DOHH2 (cell line): ENCODE data around the gene BAX.

Experiments
- H3F3A ChIP-seq: fragments of 200-600 bp; sonication (generic), shearing (Covaris generic); 2 replicates; pipeline ENCODE4 v1.6.0; 2016; ENCODE audit warnings: antibody characterized with exemption, mild to moderate bottlenecking; ENCODE audit not compliant: control insufficient read depth, insufficient read depth
- H3K27ac ChIP-seq: fragments of 200-600 bp; sonication (generic); 2 replicates; pipeline ENCODE4 v1.5.1; 2014; ENCODE audit warnings: low read depth, mild to moderate bottlenecking, low read length, moderate library complexity
- H3K27me3 ChIP-seq: fragments of 200-600 bp; sonication (generic); 2 replicates; pipeline ENCODE4 v1.6.1; 2014; ENCODE audit warnings: mild to moderate bottlenecking, low read length, mixed read lengths; ENCODE audit not compliant: control insufficient read depth
- H3K36me3 ChIP-seq: fragments of 200-600 bp; sonication (generic); 2 replicates; pipeline ENCODE4 v1.6.1; 2014; ENCODE audit warnings: mild to moderate bottlenecking, low read length, moderate library complexity, mixed read lengths; ENCODE audit not compliant: control insufficient read depth
- H3K4me1 ChIP-seq: fragments of 200-600 bp; sonication (generic); 2 replicates; pipeline ENCODE4 v1.6.1; 2014; ENCODE audit warnings: mild to moderate bottlenecking, low read length, mixed read lengths; ENCODE audit not compliant: control insufficient read depth
- H3K4me2 ChIP-seq: fragments of 200-600 bp; sonication (generic); 2 replicates; pipeline ENCODE4 v1.6.0; 2014; ENCODE audit warnings: mild to moderate bottlenecking, low read length, moderate library complexity
- H3K4me3 ChIP-seq: fragments of 200-600 bp; sonication (generic); 2 replicates; pipeline ENCODE4 v1.5.1; 2014; ENCODE audit warnings: mild to moderate bottlenecking, low read length, mixed read lengths
- H3K79me2 ChIP-seq: fragments of 200-600 bp; sonication (generic); 2 replicates; pipeline ENCODE4 v1.6.1; 2014; ENCODE audit warnings: mild to moderate bottlenecking, low read length, mixed read lengths; ENCODE audit not compliant: control insufficient read depth
- H3K9me2 ChIP-seq: fragments of 200-600 bp; sonication (generic); replicated peaks from 2 replicates; pipeline ENCODE4 v1.6.1; 2014; ENCODE audit warnings: mild to moderate bottlenecking, low read length, mixed read lengths; ENCODE audit not compliant: control insufficient read depth
- H3K9me3 ChIP-seq: fragments of 200-600 bp; sonication (generic); 2 replicates; pipeline ENCODE4 v1.6.1; 2014; ENCODE audit warnings: antibody characterized with exemption, low read length, mixed read lengths; ENCODE audit not compliant: control insufficient read depth, insufficient read depth
- H4K20me1 ChIP-seq: fragments of 200-600 bp; sonication (generic); 2 replicates; pipeline ENCODE4 v1.6.0; 2014; ENCODE audit warnings: low read depth, mild to moderate bottlenecking, antibody characterized with exemption, low read length, moderate library complexity; ENCODE audit not compliant: control insufficient read depth, insufficient read depth
- EZH2phosphoT487 ChIP-seq: fragments of 200-600 bp; sonication (generic); IDR thresholded peaks from 2 replicates; pipeline ENCODE4 v1.6.1; 2017; ENCODE audit warnings: borderline replicate concordance, mild to moderate bottlenecking, antibody characterized with exemption, low read length, moderate library complexity, mixed read lengths
- TF ChIP-seq, protein P1 (sequence below): fragments of 200-600 bp; sonication (generic); IDR thresholded peaks from one replicate; pipeline ENCODE4 v1.5.1; 2014; ENCODE audit warnings: antibody characterized with exemption, mild to moderate bottlenecking, low read depth, low read length; ENCODE audit not compliant: poor library complexity, severe bottlenecking

BAX gene

DNA sequence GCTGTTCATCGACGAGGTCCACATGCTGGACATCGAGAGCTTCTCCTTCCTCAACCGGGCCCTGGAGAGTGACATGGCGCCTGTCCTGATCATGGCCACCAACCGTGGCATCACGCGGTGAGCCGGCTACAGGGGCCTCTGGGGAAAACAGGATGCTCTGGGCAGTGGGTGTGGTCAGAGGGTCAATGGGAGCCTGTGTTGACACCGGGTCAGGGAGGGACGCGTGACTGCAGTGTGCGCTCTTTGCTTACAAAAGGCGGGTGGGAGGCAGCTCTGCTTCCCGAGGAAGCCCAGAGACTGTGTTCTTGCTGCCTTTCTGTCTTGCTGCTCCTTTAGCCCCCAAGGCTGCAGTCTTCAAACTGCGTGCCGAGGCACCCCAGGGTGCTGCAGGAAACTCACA is 56.5 kb downstream of the BAX start:
- Histone ChIP-seq H3K9me3 (no peaks in the 10 kb centered on the region), H3K27me3 (no peaks in the 10 kb centered on the region), H3K4me1 (no peaks in the 10 kb centered on the region), H3K4me3 (no peak overlapping the region), H3K36me3 (peaks cover 75% of the 10 kb centered on the region), H3K27ac (no peak overlapping the region), H3K4me2 (no peak overlapping the region), H3F3A (0 out of 2 replicates have a peak, but pooled peaks cover 3% of the 10 kb centered on the region), H3K9me2 (no peaks in the 10 kb centered on the region), H4K20me1 (no peaks in the 10 kb centered on the region; the same call in 1 of the 2 replicates), H3K79me2 (no peaks in the 10 kb centered on the region)
- TF ChIP-seq EZH2phosphoT487, result no peak
- TF ChIP-seq, protein P1, sequence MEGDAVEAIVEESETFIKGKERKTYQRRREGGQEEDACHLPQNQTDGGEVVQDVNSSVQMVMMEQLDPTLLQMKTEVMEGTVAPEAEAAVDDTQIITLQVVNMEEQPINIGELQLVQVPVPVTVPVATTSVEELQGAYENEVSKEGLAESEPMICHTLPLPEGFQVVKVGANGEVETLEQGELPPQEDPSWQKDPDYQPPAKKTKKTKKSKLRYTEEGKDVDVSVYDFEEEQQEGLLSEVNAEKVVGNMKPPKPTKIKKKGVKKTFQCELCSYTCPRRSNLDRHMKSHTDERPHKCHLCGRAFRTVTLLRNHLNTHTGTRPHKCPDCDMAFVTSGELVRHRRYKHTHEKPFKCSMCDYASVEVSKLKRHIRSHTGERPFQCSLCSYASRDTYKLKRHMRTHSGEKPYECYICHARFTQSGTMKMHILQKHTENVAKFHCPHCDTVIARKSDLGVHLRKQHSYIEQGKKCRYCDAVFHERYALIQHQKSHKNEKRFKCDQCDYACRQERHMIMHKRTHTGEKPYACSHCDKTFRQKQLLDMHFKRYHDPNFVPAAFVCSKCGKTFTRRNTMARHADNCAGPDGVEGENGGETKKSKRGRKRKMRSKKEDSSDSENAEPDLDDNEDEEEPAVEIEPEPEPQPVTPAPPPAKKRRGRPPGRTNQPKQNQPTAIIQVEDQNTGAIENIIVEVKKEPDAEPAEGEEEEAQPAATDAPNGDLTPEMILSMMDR, result no peak
